ENCODE data around the gene SLIT1.

SLIT1 gene

DNA sequence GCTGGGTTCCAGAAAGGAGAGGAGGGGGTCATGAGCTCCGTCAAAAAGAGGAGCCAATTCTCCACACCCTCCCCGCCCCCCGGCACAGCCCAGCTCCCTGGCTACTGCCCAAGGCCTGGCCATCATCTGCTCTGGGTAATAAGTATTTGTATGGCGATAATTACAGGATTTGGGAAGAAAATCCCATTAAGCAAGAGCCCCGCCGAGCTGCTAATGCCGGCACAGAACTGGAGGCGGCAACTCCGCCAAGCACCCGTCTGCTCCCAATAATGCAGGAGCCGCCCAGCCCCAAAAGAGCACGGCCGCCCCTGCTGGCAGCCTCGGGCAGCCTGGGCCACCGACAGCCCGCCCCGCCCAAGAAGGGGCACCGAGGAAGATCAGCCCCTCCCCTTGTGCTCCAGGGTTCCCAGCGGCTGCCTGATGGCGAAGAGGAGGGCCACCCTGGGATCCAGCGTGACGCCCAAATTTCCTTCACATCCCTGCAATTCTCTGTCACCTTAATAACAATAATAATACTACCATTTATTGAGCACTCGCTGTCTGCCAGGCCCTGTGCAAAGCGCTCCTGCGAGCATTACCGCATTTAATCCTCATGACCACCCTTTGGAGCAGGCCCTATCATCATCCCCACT is 5.9 kb downstream of the SLIT1 start:
- no peak overlapping the region for H2AFZ ChIP-seq (ENCODE audit: low read length)
- H4K20me1 ChIP-seq (ENCODE audit: insufficient read depth, low read length): no peaks in the 10 kb centered on the region
- H3K9ac ChIP-seq (ENCODE audit: low read length): no peak overlapping the region; the same call in 1 of the 2 replicates
- H3F3A ChIP-seq (ENCODE audit: insufficient read depth, low read length): no peaks in the 10 kb centered on the region
- no peaks in the 10 kb centered on the region for H3K9me3 ChIP-seq (ENCODE audit: low read length)
- no peaks in the 10 kb centered on the region for H3K9me2 ChIP-seq (ENCODE audit: low read depth, low read length)
- H3K4me1 ChIP-seq (ENCODE audit: insufficient read depth, low read length, severe bottlenecking): peaks cover 26% of the 10 kb centered on the region
- H3K36me3 ChIP-seq (ENCODE audit: insufficient read depth, low read length): no peaks in the 10 kb centered on the region
- H3K79me2 ChIP-seq (ENCODE audit: insufficient read depth, low read length): 0 out of 2 replicates have a peak, but pooled peaks cover 12% of the 10 kb centered on the region
- H3K27me3 ChIP-seq (ENCODE audit: insufficient read depth, low read length): no peaks in the 10 kb centered on the region
- H3K27ac ChIP-seq (ENCODE audit: low read depth, low read length, poor library complexity, severe bottlenecking): no peak overlapping the region
- peak overlapping the region; percentile 48; the same call in 1 of the 2 replicates for H3K4me2 ChIP-seq (ENCODE audit: low read length)
- H3K4me3 ChIP-seq (ENCODE audit: low read depth, low read length, poor library complexity, severe bottlenecking): peak overlapping the region; percentile 29
- peak; percentile 19; the same call in 1 of the 2 replicates for TF ChIP-seq CTCF (IDR thresholded peaks at IDR 0.05; ENCODE audit: low read length)
- TF ChIP-seq EZH2 (IDR thresholded peaks at IDR 0.05; ENCODE audit: borderline replicate concordance, low read length): no peak

- TF ChIP-seq CTCF (IDR thresholded peaks at IDR 0.05; ENCODE audit: low read length) (no peak), EZH2 (IDR thresholded peaks at IDR 0.05; ENCODE audit: borderline replicate concordance, low read length) (no peak)
- H3K4me3 ChIP-seq (ENCODE audit: low read depth, low read length, poor library complexity, severe bottlenecking): no peak overlapping the region
- no peaks in the 10 kb centered on the region for H3K9me3 ChIP-seq (ENCODE audit: low read length)
- no peak overlapping the region for H3K27ac ChIP-seq (ENCODE audit: low read depth, low read length, poor library complexity, severe bottlenecking)
- H3K4me1 ChIP-seq (ENCODE audit: insufficient read depth, low read length, severe bottlenecking): peaks cover 26% of the 10 kb centered on the region
- no peaks in the 10 kb centered on the region for H3K27me3 ChIP-seq (ENCODE audit: insufficient read depth, low read length)
- no peaks in the 10 kb centered on the region for H3F3A ChIP-seq (ENCODE audit: insufficient read depth, low read length)
- 0 out of 2 replicates have a peak, but pooled peaks cover 8% of the 10 kb centered on the region for H3K79me2 ChIP-seq (ENCODE audit: insufficient read depth, low read length)
- no peaks in the 10 kb centered on the region for H4K20me1 ChIP-seq (ENCODE audit: insufficient read depth, low read length)
- H3K9ac ChIP-seq (ENCODE audit: low read length): no peak overlapping the region; the same call in 1 of the 2 replicates
- H2AFZ ChIP-seq (ENCODE audit: low read length): no peak overlapping the region
- no peaks in the 10 kb centered on the region for H3K9me2 ChIP-seq (ENCODE audit: low read depth, low read length)
- H3K4me2 ChIP-seq (ENCODE audit: low read length): peak overlapping the region; percentile 48; the same call in 1 of the 2 replicates
- H3K36me3 ChIP-seq (ENCODE audit: insufficient read depth, low read length): no peaks in the 10 kb centered on the region
Measured at GRCh38 chr10:97179311-97179710, 6.4 kb downstream of the SLIT1 start.

- H3K27ac ChIP-seq (ENCODE audit: low read depth, low read length, poor library complexity, severe bottlenecking): no peak overlapping the region
- no peaks in the 10 kb centered on the region for H3K36me3 ChIP-seq (ENCODE audit: insufficient read depth, low read length)
- H3K27me3 ChIP-seq (ENCODE audit: insufficient read depth, low read length): no peaks in the 10 kb centered on the region
- no peak for TF ChIP-seq CTCF (IDR thresholded peaks at IDR 0.05; ENCODE audit: low read length)
- no peak for TF ChIP-seq EZH2 (IDR thresholded peaks at IDR 0.05; ENCODE audit: borderline replicate concordance, low read length)
- H3K79me2 ChIP-seq (ENCODE audit: insufficient read depth, low read length): 0 out of 2 replicates have a peak, but pooled peaks cover 8% of the 10 kb centered on the region
- H3K4me2 ChIP-seq (ENCODE audit: low read length): no peak overlapping the region
- no peak overlapping the region for H3K4me3 ChIP-seq (ENCODE audit: low read depth, low read length, poor library complexity, severe bottlenecking)
- H3K4me1 ChIP-seq (ENCODE audit: insufficient read depth, low read length, severe bottlenecking): peaks cover 26% of the 10 kb centered on the region
- no peaks in the 10 kb centered on the region for H3K9me3 ChIP-seq (ENCODE audit: low read length)
- no peaks in the 10 kb centered on the region for H3F3A ChIP-seq (ENCODE audit: insufficient read depth, low read length)
- no peak overlapping the region for H3K9ac ChIP-seq (ENCODE audit: low read length)
- H2AFZ ChIP-seq (ENCODE audit: low read length): no peak overlapping the region
- no peaks in the 10 kb centered on the region for H3K9me2 ChIP-seq (ENCODE audit: low read depth, low read length)
- no peaks in the 10 kb centered on the region for H4K20me1 ChIP-seq (ENCODE audit: insufficient read depth, low read length)
Measured at GRCh38 chr10:97178074-97178473, 7.7 kb downstream of the SLIT1 start.
